H9 (cell line): ENCODE data around the gene CLIP1. TPM values are rescaled to one million over a fixed set of nuclear protein-coding genes. Genes with fewer than 3 reads are reported as not detected.

ENCODE experiments used
- DNase-seq: peaks from one replicate; pipeline ENCODE4 v3.0.0-alpha.2; 2017
- H2AFZ ChIP-seq: one replicate; pipeline ENCODE4 v1.6.1; 2013; ENCODE audit warnings: mild to moderate bottlenecking, low read length, control low read depth, moderate library complexity
- H2AK5ac ChIP-seq: 2 replicates; pipeline ENCODE4 v1.6.1; 2013; ENCODE audit warnings: low read length, control low read depth, mixed read lengths; ENCODE audit not compliant: insufficient read length
- H2BK120ac ChIP-seq: one replicate; pipeline ENCODE4 v1.6.1; 2013; ENCODE audit warnings: low read depth, mild to moderate bottlenecking, low read length, control low read depth, inconsistent platforms; ENCODE audit not compliant: poor library complexity, severe bottlenecking
- H2BK12ac ChIP-seq: 2 replicates; pipeline ENCODE4 v1.6.1; 2013; ENCODE audit warnings: low read length, control low read depth, mixed read lengths, low read depth; ENCODE audit not compliant: insufficient read length
- H2BK15ac ChIP-seq: 2 replicates; pipeline ENCODE4 v1.6.1; 2013; ENCODE audit warnings: low read depth, low read length, control low read depth
- H2BK20ac ChIP-seq: one replicate; pipeline ENCODE4 v1.6.1; 2013; ENCODE audit warnings: low read depth, mild to moderate bottlenecking, low read length, control low read depth, inconsistent platforms; ENCODE audit not compliant: poor library complexity, severe bottlenecking
- H2BK5ac ChIP-seq: 2 replicates; pipeline ENCODE4 v1.6.1; 2013; ENCODE audit warnings: low read length, control low read depth, mixed read lengths; ENCODE audit not compliant: insufficient read length
- H3K14ac ChIP-seq: 2 replicates; pipeline ENCODE4 v1.6.1; 2013; ENCODE audit warnings: low read length, control low read depth; ENCODE audit not compliant: insufficient read depth
- H3K18ac ChIP-seq: 2 replicates; pipeline ENCODE4 v1.6.1; 2013; ENCODE audit warnings: low read depth, mild to moderate bottlenecking, mixed read lengths, low read length, control low read depth; ENCODE audit not compliant: insufficient read length
- H3K23ac ChIP-seq: 2 replicates; pipeline ENCODE4 v1.6.1; 2013; ENCODE audit warnings: low read length, control low read depth, mixed read lengths, low read depth; ENCODE audit not compliant: insufficient read length
- H3K23me2 ChIP-seq: 2 replicates; pipeline ENCODE4 v1.6.1; 2013; ENCODE audit warnings: low read depth, mild to moderate bottlenecking, mixed read lengths, low read length, control low read depth; ENCODE audit not compliant: insufficient read length, poor library complexity, severe bottlenecking
- H3K27ac ChIP-seq: 2 replicates; pipeline ENCODE4 v1.5.1; 2013; ENCODE audit warnings: low read length, control low read depth, mixed read lengths, low read depth; ENCODE audit not compliant: insufficient read length
- H3K27me3 ChIP-seq: 2 replicates; pipeline ENCODE4 v1.6.1; 2013; ENCODE audit warnings: low read length, control low read depth, inconsistent platforms; ENCODE audit not compliant: insufficient read depth
- H3K4ac ChIP-seq: 2 replicates; pipeline ENCODE4 v1.6.1; 2013; ENCODE audit warnings: low read depth, mild to moderate bottlenecking, control low read depth, inconsistent platforms, low read length, moderate library complexity
- H3K4me1 ChIP-seq: 2 replicates; pipeline ENCODE4 v1.6.1; 2013; ENCODE audit warnings: low read length, control low read depth, inconsistent platforms; ENCODE audit not compliant: insufficient read depth
- H3K4me2 ChIP-seq: 2 replicates; pipeline ENCODE4 v1.6.1; 2013; ENCODE audit warnings: low read length, control low read depth, mixed read lengths; ENCODE audit not compliant: insufficient read length, insufficient read depth
- H3K56ac ChIP-seq: 2 replicates; pipeline ENCODE4 v1.6.1; 2013; ENCODE audit warnings: low read depth, mild to moderate bottlenecking, mixed read lengths, low read length, control low read depth; ENCODE audit not compliant: insufficient read length
- H3K79me1 ChIP-seq: 2 replicates; pipeline ENCODE4 v1.6.1; 2013; ENCODE audit warnings: low read depth, mild to moderate bottlenecking, moderate library complexity, low read length, control low read depth, inconsistent platforms; ENCODE audit not compliant: insufficient read depth, poor library complexity, severe bottlenecking
- H3K79me2 ChIP-seq: 2 replicates; pipeline ENCODE4 v1.6.1; 2013; ENCODE audit warnings: low read length, control low read depth, inconsistent platforms; ENCODE audit not compliant: insufficient read depth
- H3K9ac ChIP-seq: 2 replicates; pipeline ENCODE4 v1.6.1; 2013; ENCODE audit warnings: low read length, control low read depth, mixed read lengths; ENCODE audit not compliant: insufficient read length; ENCODE audit errors: extremely low read depth
- H3K9me3 ChIP-seq: one replicate; pipeline ENCODE4 v1.6.1; 2013; ENCODE audit warnings: low read depth, low read length, inconsistent platforms; ENCODE audit not compliant: control insufficient read depth
- H3T11ph ChIP-seq: one replicate; pipeline ENCODE4 v1.6.1; 2013; ENCODE audit warnings: mild to moderate bottlenecking, low read length, control low read depth, inconsistent platforms
- H4K20me1 ChIP-seq: one replicate; pipeline ENCODE4 v1.6.1; 2013; ENCODE audit not compliant: control insufficient read depth, insufficient read length, insufficient read depth
- H4K5ac ChIP-seq: 2 replicates; pipeline ENCODE4 v1.6.1; 2013; ENCODE audit warnings: low read depth, mild to moderate bottlenecking, mixed read lengths, low read length, control low read depth; ENCODE audit not compliant: insufficient read length
- H4K8ac ChIP-seq: replicated peaks from 2 replicates; pipeline ENCODE4 v1.6.1; 2013; ENCODE audit warnings: low read length, control low read depth, mixed read lengths, low read depth; ENCODE audit not compliant: insufficient read length
- H4K91ac ChIP-seq: 2 replicates; pipeline ENCODE4 v1.6.1; 2013; ENCODE audit warnings: low read depth, mild to moderate bottlenecking, moderate library complexity, mixed read lengths, low read length, control low read depth; ENCODE audit not compliant: insufficient read length
- H3K27ac Mint-ChIP-seq, 3 experiments: 2 replicates in 2 of 3; 3 replicates in 1 of 3; pipeline ENCODE4 v1.8.0; 2020 to 2021; ENCODE audit warnings: mixed read lengths in 3 of 3, mild to moderate bottlenecking in 1 of 3, moderate library complexity in 1 of 3
- H3K27me3 Mint-ChIP-seq: 2 replicates; pipeline ENCODE4 v1.8.0; 2021; ENCODE audit warnings: low read depth, mild to moderate bottlenecking, moderate library complexity, mixed read lengths
- H3K36me3 Mint-ChIP-seq, 3 experiments: 2 replicates in 2 of 3; 3 replicates in 1 of 3; pipeline ENCODE4 v1.8.0; 2020 to 2021; ENCODE audit warnings: low read depth in 3 of 3, mixed read lengths in 3 of 3; ENCODE audit not compliant: insufficient read depth in 1 of 3
- H3K4me1 Mint-ChIP-seq, 2 experiments: 2 replicates each; pipeline ENCODE4 v1.8.0; 2020; ENCODE audit warnings: mixed read lengths in 2 of 2
- H3K4me3 Mint-ChIP-seq, 2 experiments: 2 replicates in 1 of 2; 3 replicates in 1 of 2; pipeline ENCODE4 v1.8.0; 2020 to 2021; ENCODE audit warnings: mild to moderate bottlenecking in 2 of 2, mixed read lengths in 2 of 2, moderate library complexity in 1 of 2
- H3K9me3 Mint-ChIP-seq, 2 experiments: 2 replicates in 1 of 2; 3 replicates in 1 of 2; pipeline ENCODE4 v1.8.0; 2020; ENCODE audit warnings: mild to moderate bottlenecking in 2 of 2, mixed read lengths in 2 of 2, moderate library complexity in 1 of 2
- WGBS: extraction: QIAGEN DNeasy Blood & Tissue Kit; methylation state at CpG from one replicate; pipeline ENCODE4 v1.1.7; 2013; ENCODE audit warnings: missing lambda C conversion rate, low lambda C conversion rate, mixed read lengths; ENCODE audit not compliant: insufficient read length; ENCODE audit errors: extremely low coverage; 5-methylcytosine and 5-hydroxymethylcytosine counted together
- total RNA-seq: library from RNA; stranded (reverse); gene quantifications from 2 replicates; pipeline ENCODE4 v1.2.1, GENCODE V29; 2021
- TF ChIP-seq, protein P1 (sequence below): fragments of 200-600 bp; sonication (generic); conservative IDR thresholded peaks from 3 replicates; pipeline ENCODE4 v1.8.0; 2021; ENCODE audit warnings: antibody characterized with exemption, mild to moderate bottlenecking

Gene CLIP1
- total RNA-seq, 1 experiment from 2014 or later = 23.6 TPM

DNA sequence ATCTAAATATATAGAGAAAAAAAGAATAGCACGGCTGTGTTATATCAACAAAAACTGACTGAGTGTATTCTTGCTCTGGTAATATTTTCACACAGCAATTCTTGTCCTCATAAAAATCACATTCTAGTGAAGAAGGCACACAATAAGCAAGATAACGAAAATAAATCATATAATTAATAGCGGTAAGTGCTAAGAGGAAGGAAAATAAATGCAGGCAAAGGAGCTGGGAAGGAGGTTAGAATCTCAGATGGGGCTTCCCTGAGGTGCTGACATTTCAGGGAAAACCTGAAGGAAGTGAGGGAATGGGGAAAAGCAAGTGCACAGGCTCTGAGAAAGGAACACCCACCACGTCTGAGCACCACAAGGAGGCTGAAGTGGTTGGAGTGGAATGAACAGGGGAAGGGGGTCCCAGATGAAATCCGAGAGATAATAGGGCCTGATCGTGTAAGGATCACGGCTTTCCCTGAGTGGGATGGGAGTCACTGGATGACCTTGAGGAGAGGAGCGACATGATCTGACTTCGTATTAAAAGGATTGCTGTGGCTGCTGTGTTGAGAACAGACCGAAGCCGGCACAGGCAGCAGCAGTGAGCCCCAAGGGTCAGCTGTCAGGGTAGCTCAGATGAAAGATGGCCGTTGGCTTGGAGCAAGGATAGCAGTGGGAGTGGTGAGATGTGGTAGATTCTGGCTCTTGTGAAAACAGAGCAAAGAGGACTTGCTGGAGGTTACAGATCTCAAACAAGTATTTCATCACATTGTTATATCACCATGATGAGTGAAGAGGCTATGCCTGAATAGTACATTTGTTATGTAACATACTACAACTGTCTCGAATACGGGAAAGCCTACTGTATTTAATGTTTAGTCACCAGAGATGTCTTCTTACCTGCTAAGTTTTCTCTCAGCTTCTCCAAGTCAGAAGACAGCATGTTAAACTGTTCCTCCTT is 89.1 kb downstream of the CLIP1 start:
- H2BK12ac ChIP-seq = no peak overlapping the region
- Mint-ChIP-seq H3K27me3 (no peaks in the 10 kb centered on the region), H3K4me1 (no peaks in the 10 kb centered on the region), H3K36me3 (peaks cover 0 to 5% (median 4%) of the 10 kb centered on the region in 3 experiments; a peak in 2 of 7 replicates), H3K27ac (no peak overlapping the region; a peak in 1 of 7 replicates), H3K4me3 (no peak overlapping the region), H3K9me3 (no peaks in the 10 kb centered on the region)
- WGBS = no CpG with 5 or more reads among the region's 14 CpGs
- no peak overlapping the region for H2AFZ ChIP-seq
- no peak overlapping the region for H3K4me2 ChIP-seq
- H2BK5ac ChIP-seq = no peak overlapping the region
- no peaks in the 10 kb centered on the region for H3K27me3 ChIP-seq
- TF ChIP-seq, protein P1, sequence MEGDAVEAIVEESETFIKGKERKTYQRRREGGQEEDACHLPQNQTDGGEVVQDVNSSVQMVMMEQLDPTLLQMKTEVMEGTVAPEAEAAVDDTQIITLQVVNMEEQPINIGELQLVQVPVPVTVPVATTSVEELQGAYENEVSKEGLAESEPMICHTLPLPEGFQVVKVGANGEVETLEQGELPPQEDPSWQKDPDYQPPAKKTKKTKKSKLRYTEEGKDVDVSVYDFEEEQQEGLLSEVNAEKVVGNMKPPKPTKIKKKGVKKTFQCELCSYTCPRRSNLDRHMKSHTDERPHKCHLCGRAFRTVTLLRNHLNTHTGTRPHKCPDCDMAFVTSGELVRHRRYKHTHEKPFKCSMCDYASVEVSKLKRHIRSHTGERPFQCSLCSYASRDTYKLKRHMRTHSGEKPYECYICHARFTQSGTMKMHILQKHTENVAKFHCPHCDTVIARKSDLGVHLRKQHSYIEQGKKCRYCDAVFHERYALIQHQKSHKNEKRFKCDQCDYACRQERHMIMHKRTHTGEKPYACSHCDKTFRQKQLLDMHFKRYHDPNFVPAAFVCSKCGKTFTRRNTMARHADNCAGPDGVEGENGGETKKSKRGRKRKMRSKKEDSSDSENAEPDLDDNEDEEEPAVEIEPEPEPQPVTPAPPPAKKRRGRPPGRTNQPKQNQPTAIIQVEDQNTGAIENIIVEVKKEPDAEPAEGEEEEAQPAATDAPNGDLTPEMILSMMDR = no peak
- no peak overlapping the region for H3K18ac ChIP-seq
- H3K4ac ChIP-seq = no peak overlapping the region
- no peak overlapping the region for H3K9ac ChIP-seq
- no peaks in the 10 kb centered on the region for H3K79me1 ChIP-seq
- no peak overlapping the region for H2AK5ac ChIP-seq
- H3K23ac ChIP-seq = no peak overlapping the region
- no peaks in the 10 kb centered on the region for H3K23me2 ChIP-seq
- no peaks in the 10 kb centered on the region for H3K4me1 ChIP-seq
- H2BK15ac ChIP-seq = no peak overlapping the region
- H4K8ac ChIP-seq = no peak overlapping the region
- no peak overlapping the region for H4K91ac ChIP-seq
- no peak overlapping the region for H3T11ph ChIP-seq
- no peak overlapping the region for H3K27ac ChIP-seq
- no peak overlapping the region for H3K14ac ChIP-seq
- no peaks in the 10 kb centered on the region for H3K79me2 ChIP-seq
- no peak overlapping the region for H4K5ac ChIP-seq
- H2BK20ac ChIP-seq = no peak overlapping the region
- H2BK120ac ChIP-seq = no peak overlapping the region
- H4K20me1 ChIP-seq = no peaks in the 10 kb centered on the region
- no peaks in the 10 kb centered on the region for H3K9me3 ChIP-seq
- DNase-seq = no peak
- H3K56ac ChIP-seq = no peak overlapping the region
